ENCODE measurements around the gene RNF10. TPM values are rescaled to one million over a fixed set of nuclear protein-coding genes. Genes with fewer than 3 reads are reported as not detected.

Gene RNF10
- polyA plus RNA-seq, 1 of the 3 experiments (the other 2 are of a cell fraction): 118 TPM

DNA sequence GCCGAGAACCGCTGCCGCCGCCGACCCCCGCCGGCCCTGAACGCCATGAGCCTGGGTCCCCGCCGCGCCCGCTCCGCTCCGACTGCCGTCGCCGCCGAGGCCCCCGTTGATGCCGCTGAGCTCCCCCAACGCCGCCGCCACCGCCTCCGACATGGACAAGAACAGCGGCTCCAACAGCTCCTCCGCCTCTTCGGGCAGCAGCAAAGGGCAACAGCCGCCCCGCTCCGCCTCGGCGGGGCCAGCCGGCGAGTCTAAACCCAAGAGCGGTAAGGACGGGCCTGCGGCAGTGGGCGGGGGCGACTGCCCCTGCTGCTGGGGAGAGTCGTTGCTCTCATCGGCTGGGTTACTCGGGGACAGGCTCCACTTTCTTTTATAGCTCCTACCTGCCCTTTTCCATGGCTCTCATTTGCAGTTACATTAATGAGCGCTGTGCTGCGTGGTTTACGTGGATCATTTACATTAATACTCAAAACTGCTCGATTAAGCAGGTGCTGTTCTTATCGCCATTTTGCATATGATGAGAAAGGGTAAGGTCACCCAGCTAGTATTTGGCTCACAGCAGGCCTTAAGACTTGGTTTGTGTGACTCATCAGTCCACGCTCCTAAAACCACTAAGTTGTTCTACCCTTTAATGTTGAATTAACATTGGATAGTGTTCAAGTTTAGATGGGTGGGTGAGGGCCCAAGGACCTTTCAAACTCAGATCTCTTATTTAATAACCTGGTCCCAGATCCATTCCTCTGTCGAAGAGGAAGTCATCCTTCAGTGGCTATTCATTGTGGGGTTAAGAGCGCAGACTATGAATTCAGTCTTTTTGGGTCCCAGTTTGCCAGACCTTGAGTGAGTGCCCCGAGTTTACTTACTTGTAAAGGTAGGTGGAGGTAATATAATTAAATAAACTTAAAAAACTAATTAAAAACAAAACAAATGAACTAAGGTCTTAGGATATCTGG is 823 bp downstream of the RNF10 start:
- H3K4me2 ChIP-seq: peak overlapping the region; percentile 92
- peaks cover 0 to 8% of the 10 kb centered on the region in 2 experiments for H3K36me3 ChIP-seq (replicated peaks in 1 of 2; ENCODE audit: control insufficient read depth in 1 of 2, insufficient read depth in 2 of 2, low read length in 1 of 2)
- peak; percentile 86 for DNase-seq
- peak overlapping the region; percentile 68; the same call in 1 of the 2 replicates for H2AFZ ChIP-seq (ENCODE audit: low read depth)
- ChIA-PET POLR2A (interaction anchor here (0.8 kb wide), 1 partner anchor 39 kb away, joined by 3 read pairs; the partner anchor contains the start of gene DYNLL1), CTCF (interaction anchor here (1.4 to 1.8 kb wide), 3 partner anchors 9 to 65 kb away, joined by 4 to 5 read pairs (median 4); partner anchors contain the start of genes POP5 and SRSF9)
- 6% methylated on average over 20 of the region's 52 CpGs for WGBS (ENCODE audit: low lambda C conversion rate)
- peaks cover 53% of the 10 kb centered on the region for H4K20me1 ChIP-seq (ENCODE audit: insufficient read depth)
- no peaks in the 10 kb centered on the region for H3K27me3 ChIP-seq (ENCODE audit: insufficient read depth)
- no peaks in the 10 kb centered on the region for H3K9me3 ChIP-seq
- H3K9me2 ChIP-seq: no peaks in the 10 kb centered on the region
- H3F3A ChIP-seq (replicated peaks; ENCODE audit: insufficient read depth): peaks cover 14% of the 10 kb centered on the region
- peak overlapping the region; percentile 82 to 99 for H3K4me3 ChIP-seq (ENCODE audit: low read depth in 2 of 2, low read length in 1 of 2)
- no peak for TF ChIP-seq SMC3 (IDR thresholded peaks at IDR 0.05; ENCODE audit: low read depth, low read length)
- TF ChIP-seq, protein P1, sequence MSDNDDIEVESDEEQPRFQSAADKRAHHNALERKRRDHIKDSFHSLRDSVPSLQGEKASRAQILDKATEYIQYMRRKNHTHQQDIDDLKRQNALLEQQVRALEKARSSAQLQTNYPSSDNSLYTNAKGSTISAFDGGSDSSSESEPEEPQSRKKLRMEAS (IDR thresholded peaks at IDR 0.05; ENCODE audit: low read depth): no peak
- TF ChIP-seq TAF1 (IDR thresholded peaks at IDR 0.05; ENCODE audit: borderline replicate concordance, low read depth, low read length): no peak
- peak; percentile 64; the same call in 1 of the 2 replicates for TF ChIP-seq YY1 (IDR thresholded peaks at IDR 0.05; ENCODE audit: low read depth)
- no peak for TF ChIP-seq RFX5 (IDR thresholded peaks at IDR 0.05; ENCODE audit: low read length)
- TF ChIP-seq MEF2A (IDR thresholded peaks at IDR 0.05; ENCODE audit: borderline replicate concordance, low read depth): no peak
- peak; percentile 64; the same call in 1 of the 2 replicates for TF ChIP-seq FOSL2 (IDR thresholded peaks at IDR 0.05; ENCODE audit: borderline replicate concordance, low read depth)
- TF ChIP-seq NFIC (IDR thresholded peaks at IDR 0.05; ENCODE audit: borderline replicate concordance): peak; percentile 34; the same call in 1 of the 2 replicates
- peak; percentile 21; the same call in 1 of the 2 replicates for TF ChIP-seq JUND (IDR thresholded peaks at IDR 0.05)
- no peak for TF ChIP-seq IRF3 (IDR thresholded peaks at IDR 0.05; ENCODE audit: low read depth, low read length)
- no peak for TF ChIP-seq ELF1 (IDR thresholded peaks at IDR 0.05)
- no peak for TF ChIP-seq RXRA (IDR thresholded peaks at IDR 0.05; ENCODE audit: borderline replicate concordance, low read depth)
- peak overlapping the region; percentile 91 for H3K9ac ChIP-seq
- H3K4me1 ChIP-seq (ENCODE audit: control insufficient read depth in 1 of 2, insufficient read depth in 2 of 2, low read depth in 1 of 2, low read length in 1 of 2): peaks cover 21 to 44% of the 10 kb centered on the region in 2 experiments
- H3K79me2 ChIP-seq (ENCODE audit: insufficient read depth): peaks cover 58% of the 10 kb centered on the region
- H3K27ac ChIP-seq (ENCODE audit: low read depth in 2 of 2, low read length in 1 of 2): peak overlapping the region; percentile 78

- Histone ChIP-seq H2AFZ (ENCODE audit: low read depth) (no peak overlapping the region), H3K9me3 (no peaks in the 10 kb centered on the region), H3K27me3 (ENCODE audit: insufficient read depth) (no peaks in the 10 kb centered on the region), H3K9ac (peak overlapping the region; percentile 91; the same call in 1 of the 2 replicates), H3K4me2 (peak overlapping the region; percentile 92), H3K79me2 (ENCODE audit: insufficient read depth) (peaks cover 70% of the 10 kb centered on the region), H3K36me3 (replicated peaks in 1 of 2; ENCODE audit: control insufficient read depth in 1 of 2, insufficient read depth in 2 of 2, low read length in 1 of 2) (peaks cover 0 to 13% of the 10 kb centered on the region in 2 experiments), H4K20me1 (ENCODE audit: insufficient read depth) (peaks cover 65% of the 10 kb centered on the region), H3K27ac (ENCODE audit: low read depth in 2 of 2, low read length in 1 of 2) (no peak overlapping the region), H3K9me2 (no peaks in the 10 kb centered on the region), H3F3A (replicated peaks; ENCODE audit: insufficient read depth) (peaks cover 14% of the 10 kb centered on the region), H3K4me1 (ENCODE audit: control insufficient read depth in 1 of 2, insufficient read depth in 2 of 2, low read depth in 1 of 2, low read length in 1 of 2) (peaks cover 21 to 48% of the 10 kb centered on the region in 2 experiments), H3K4me3 (ENCODE audit: low read depth in 2 of 2, low read length in 1 of 2) (peak overlapping the region; percentile 82 to 99)
- TF ChIP-seq TEAD4 (IDR thresholded peaks at IDR 0.05; ENCODE audit: borderline replicate concordance, insufficient read depth) (no peak), SIN3A (IDR thresholded peaks at IDR 0.05; ENCODE audit: borderline replicate concordance, low read depth, low read length) (no peak), RXRA (IDR thresholded peaks at IDR 0.05; ENCODE audit: borderline replicate concordance, low read depth) (no peak), ELF1 (IDR thresholded peaks at IDR 0.05) (no peak), TCF12 (IDR thresholded peaks at IDR 0.05) (no peak), GATA2 (CRISPR knock-in tag; IDR thresholded peaks at IDR 0.05) (no peak), FOXM1 (IDR thresholded peaks at IDR 0.05; ENCODE audit: low read depth) (no peak), RCOR1 (IDR thresholded peaks at IDR 0.05; ENCODE audit: low read length) (no peak), YY1 (IDR thresholded peaks at IDR 0.05; ENCODE audit: low read depth) (no peak)
- TF ChIP-seq, protein P2, sequence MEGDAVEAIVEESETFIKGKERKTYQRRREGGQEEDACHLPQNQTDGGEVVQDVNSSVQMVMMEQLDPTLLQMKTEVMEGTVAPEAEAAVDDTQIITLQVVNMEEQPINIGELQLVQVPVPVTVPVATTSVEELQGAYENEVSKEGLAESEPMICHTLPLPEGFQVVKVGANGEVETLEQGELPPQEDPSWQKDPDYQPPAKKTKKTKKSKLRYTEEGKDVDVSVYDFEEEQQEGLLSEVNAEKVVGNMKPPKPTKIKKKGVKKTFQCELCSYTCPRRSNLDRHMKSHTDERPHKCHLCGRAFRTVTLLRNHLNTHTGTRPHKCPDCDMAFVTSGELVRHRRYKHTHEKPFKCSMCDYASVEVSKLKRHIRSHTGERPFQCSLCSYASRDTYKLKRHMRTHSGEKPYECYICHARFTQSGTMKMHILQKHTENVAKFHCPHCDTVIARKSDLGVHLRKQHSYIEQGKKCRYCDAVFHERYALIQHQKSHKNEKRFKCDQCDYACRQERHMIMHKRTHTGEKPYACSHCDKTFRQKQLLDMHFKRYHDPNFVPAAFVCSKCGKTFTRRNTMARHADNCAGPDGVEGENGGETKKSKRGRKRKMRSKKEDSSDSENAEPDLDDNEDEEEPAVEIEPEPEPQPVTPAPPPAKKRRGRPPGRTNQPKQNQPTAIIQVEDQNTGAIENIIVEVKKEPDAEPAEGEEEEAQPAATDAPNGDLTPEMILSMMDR (IDR thresholded peaks at IDR 0.05): no peak
- POLR2A ChIA-PET: no interaction called here
- WGBS (ENCODE audit: low lambda C conversion rate): 85% methylated on average over 13 of the region's 13 CpGs
- no peak for DNase-seq
- CTCF ChIA-PET: interaction anchor here (0.7 kb wide), 2 partner anchors 154 to 561 kb away, joined by 3 read pairs; no protein-coding TSS in a partner anchor
Observed at GRCh38 chr12:120536064-120536791, 2.1 kb downstream of the RNF10 start.

Measured in SK-N-SH (cell line).